HepG2 (cell line): Measurements from ENCODE around the gene CAPZA2. TPM values are rescaled to one million over a fixed set of nuclear protein-coding genes. Genes with fewer than 3 reads are reported as not detected.

ENCODE experiments used
- ATRX ChIP-seq: sonication (generic); formaldehyde crosslinking; IDR thresholded peaks from 2 replicates; pipeline ENCODE4 v1.4.0; 2020; ENCODE audit warnings: missing genetic modification reagents, borderline replicate concordance
- KMT2A ChIP-seq: sonication (generic); formaldehyde crosslinking; IDR thresholded peaks from 2 replicates; pipeline ENCODE4 v1.4.0; 2020; ENCODE audit warnings: missing genetic modification reagents
- ZNF354B ChIP-seq: sonication (generic); formaldehyde crosslinking; IDR thresholded peaks from 2 replicates; pipeline ENCODE4 v1.8.0; 2022; ENCODE audit warnings: mild to moderate bottlenecking, missing genetic modification reagents
- ZNF788 ChIP-seq: sonication (generic); formaldehyde crosslinking; IDR thresholded peaks from 2 replicates; pipeline ENCODE4 v1.5.0; 2020; ENCODE audit warnings: mild to moderate bottlenecking, missing genetic modification reagents, borderline replicate concordance
- polyA plus RNA-seq, 8 experiments: library from polyadenylated mRNA; depleted of rRNA in 3 of 8; stranded (reverse) in 7 of 8; unstranded in 1 of 8; fragments of >200 nt; fragmentation: Illumina TruSeq in 4 of 8; extraction: Trizol in 4 of 8; gene quantifications; 2 replicates each; pipeline versions ENCODE4 v1.2.1 to v1.2.3, GENCODE V29; 2011 to 2016; ENCODE audit warnings: low read depth in 4 of 8, missing spikeins in 1 of 8, mixed read lengths in 1 of 8; ENCODE audit not compliant: insufficient read depth in 1 of 8
- total RNA-seq, 5 experiments: library from RNA; depleted of rRNA; stranded (reverse); fragments of >200 nt; fragmentation: Illumina TruSeq; extraction: Trizol; gene quantifications; 2 replicates each; pipeline ENCODE4 v1.2.3, GENCODE V29; 2016; ENCODE audit warnings: low read depth in 1 of 5
- TF ChIP-seq, protein P1 (sequence below): IDR thresholded peaks from 2 replicates; pipeline ENCODE4 v1.6.1; 2016; ENCODE audit warnings: missing compliant biosample characterization, missing genetic modification reagents, borderline replicate concordance
- TF ChIP-seq, protein P2 (sequence below): IDR thresholded peaks from 2 replicates; pipeline ENCODE4 v1.4.0; 2020; ENCODE audit warnings: mild to moderate bottlenecking, missing genetic modification reagents

The CAPZA2 gene
- total and polyA plus RNA-seq, 2 of the 13 experiments (the other 11 are each of a cell fraction or from before 2014, with no cell fraction given): 38.4 to 199 TPM

DNA sequence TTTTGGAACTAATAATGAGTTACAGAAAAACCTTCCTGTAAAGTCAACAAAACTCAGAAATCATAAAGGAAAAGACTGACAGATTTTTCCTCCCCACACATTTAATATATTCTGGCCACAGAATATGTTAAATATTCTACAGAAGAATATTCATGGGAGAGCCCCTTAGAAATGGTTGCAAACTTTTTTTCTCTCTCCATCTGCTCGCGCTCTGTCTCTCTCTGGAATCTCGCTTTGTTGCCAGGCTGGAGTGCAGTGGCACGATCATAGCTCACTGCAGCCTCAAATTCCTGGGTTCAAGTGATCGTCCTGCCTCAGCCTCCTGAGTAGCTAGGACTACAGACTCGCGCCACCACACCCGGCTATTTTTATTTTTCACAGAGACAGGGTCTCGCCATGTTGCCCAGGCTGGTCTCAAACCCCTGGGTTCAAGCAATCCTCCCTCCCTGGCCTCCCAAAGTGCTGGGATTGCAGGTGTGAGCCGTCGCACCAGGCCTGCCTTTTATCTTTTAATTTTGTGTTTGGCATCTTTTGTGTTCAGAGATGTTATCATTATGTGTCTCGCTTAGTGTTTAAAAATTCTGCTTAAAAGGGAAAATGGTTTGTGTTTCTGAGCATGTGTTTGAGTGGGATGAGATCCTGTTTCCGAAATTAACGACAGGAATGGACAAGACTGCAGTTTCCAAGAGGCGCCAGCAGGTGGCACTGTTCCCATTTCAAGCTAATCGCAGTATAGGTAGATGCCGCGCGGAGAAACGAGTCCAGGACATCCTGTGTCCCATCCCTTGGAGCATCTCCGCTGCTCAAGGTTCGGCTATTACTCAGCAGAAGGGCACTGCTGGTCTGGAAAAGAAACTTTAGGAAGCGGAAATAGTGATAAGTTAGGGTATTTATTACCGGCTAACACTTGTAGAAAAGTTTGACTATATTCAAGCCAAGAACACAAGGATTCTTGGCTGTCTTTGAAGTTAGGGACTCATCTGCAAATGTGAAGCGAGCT lies 67.8 kb downstream of the CAPZA2 start (continued):
- TF ChIP-seq, protein P1, sequence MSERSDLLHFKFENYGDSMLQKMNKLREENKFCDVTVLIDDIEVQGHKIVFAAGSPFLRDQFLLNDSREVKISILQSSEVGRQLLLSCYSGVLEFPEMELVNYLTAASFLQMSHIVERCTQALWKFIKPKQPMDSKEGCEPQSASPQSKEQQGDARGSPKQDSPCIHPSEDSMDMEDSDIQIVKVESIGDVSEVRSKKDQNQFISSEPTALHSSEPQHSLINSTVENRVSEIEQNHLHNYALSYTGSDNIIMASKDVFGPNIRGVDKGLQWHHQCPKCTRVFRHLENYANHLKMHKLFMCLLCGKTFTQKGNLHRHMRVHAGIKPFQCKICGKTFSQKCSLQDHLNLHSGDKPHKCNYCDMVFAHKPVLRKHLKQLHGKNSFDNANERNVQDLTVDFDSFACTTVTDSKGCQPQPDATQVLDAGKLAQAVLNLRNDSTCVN (CRISPR knock-in tag): no peak
- TF ChIP-seq ZNF788 (CRISPR knock-in tag) (no peak), ATRX (CRISPR knock-in tag) (no peak), KMT2A (CRISPR knock-in tag) (0 out of 2 replicates have a peak, but pooled peaks have one; percentile 44), ZNF354B (CRISPR knock-in tag) (no peak)
- TF ChIP-seq, protein P2, sequence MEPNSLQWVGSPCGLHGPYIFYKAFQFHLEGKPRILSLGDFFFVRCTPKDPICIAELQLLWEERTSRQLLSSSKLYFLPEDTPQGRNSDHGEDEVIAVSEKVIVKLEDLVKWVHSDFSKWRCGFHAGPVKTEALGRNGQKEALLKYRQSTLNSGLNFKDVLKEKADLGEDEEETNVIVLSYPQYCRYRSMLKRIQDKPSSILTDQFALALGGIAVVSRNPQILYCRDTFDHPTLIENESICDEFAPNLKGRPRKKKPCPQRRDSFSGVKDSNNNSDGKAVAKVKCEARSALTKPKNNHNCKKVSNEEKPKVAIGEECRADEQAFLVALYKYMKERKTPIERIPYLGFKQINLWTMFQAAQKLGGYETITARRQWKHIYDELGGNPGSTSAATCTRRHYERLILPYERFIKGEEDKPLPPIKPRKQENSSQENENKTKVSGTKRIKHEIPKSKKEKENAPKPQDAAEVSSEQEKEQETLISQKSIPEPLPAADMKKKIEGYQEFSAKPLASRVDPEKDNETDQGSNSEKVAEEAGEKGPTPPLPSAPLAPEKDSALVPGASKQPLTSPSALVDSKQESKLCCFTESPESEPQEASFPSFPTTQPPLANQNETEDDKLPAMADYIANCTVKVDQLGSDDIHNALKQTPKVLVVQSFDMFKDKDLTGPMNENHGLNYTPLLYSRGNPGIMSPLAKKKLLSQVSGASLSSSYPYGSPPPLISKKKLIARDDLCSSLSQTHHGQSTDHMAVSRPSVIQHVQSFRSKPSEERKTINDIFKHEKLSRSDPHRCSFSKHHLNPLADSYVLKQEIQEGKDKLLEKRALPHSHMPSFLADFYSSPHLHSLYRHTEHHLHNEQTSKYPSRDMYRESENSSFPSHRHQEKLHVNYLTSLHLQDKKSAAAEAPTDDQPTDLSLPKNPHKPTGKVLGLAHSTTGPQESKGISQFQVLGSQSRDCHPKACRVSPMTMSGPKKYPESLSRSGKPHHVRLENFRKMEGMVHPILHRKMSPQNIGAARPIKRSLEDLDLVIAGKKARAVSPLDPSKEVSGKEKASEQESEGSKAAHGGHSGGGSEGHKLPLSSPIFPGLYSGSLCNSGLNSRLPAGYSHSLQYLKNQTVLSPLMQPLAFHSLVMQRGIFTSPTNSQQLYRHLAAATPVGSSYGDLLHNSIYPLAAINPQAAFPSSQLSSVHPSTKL (CRISPR knock-in tag): peak; percentile 23; the same call in 1 of the 2 replicates
